Non-pigmented ciliary epithelial cell (primary cell): Measurements from ENCODE around the gene FAM83D.

Source experiments
- DNase-seq: peaks from one replicate; pipeline ENCODE4 v3.0.0-alpha.2; 2010; ENCODE audit warnings: low read depth

Gene FAM83D

GRCh38 chr20:38894091-38894847, 31.9 kb upstream of the FAM83D start:
- no peak for DNase-seq

GRCh38 chr20:38895098-38895949, 30.9 kb upstream of the FAM83D start:
- no peak for DNase-seq

- no peak for DNase-seq
Observed at GRCh38 chr20:38896009-38896594, 30.1 kb upstream of the FAM83D start.

- no peak for DNase-seq
Observed at GRCh38 chr20:38897267-38897666, 28.9 kb upstream of the FAM83D start.

- DNase-seq = no peak
Observed at GRCh38 chr20:38900606-38901005, 25.6 kb upstream of the FAM83D start.

GRCh38 chr20:38902601-38903000, 23.6 kb upstream of the FAM83D start:
- DNase-seq = no peak

GRCh38 chr20:38903335-38903734, 22.9 kb upstream of the FAM83D start:
- no peak for DNase-seq

- DNase-seq = no peak
Observed at GRCh38 chr20:38905375-38905774, 20.8 kb upstream of the FAM83D start.

- no peak for DNase-seq
Observed at GRCh38 chr20:38907918-38908677, 18.1 kb upstream of the FAM83D start.

- DNase-seq = no peak
Observed at GRCh38 chr20:38915355-38915754, 10.9 kb upstream of the FAM83D start.

GRCh38 chr20:38917657-38918056, 8.6 kb upstream of the FAM83D start:
- DNase-seq = no peak

GRCh38 chr20:38918172-38918571, 8.0 kb upstream of the FAM83D start:
- no peak for DNase-seq

GRCh38 chr20:38919683-38920082, 6.5 kb upstream of the FAM83D start:
- no peak for DNase-seq

GRCh38 chr20:38920411-38920810, 5.8 kb upstream of the FAM83D start:
- DNase-seq = no peak

- no peak for DNase-seq
Observed at GRCh38 chr20:38920851-38921250, 5.4 kb upstream of the FAM83D start.

GRCh38 chr20:38924718-38925117, 1.5 kb upstream of the FAM83D start:
- DNase-seq = no peak

GRCh38 chr20:38926934-38927616, 858 bp downstream of the FAM83D start:
- no peak for DNase-seq

GRCh38 chr20:38927902-38928578, 1.8 kb downstream of the FAM83D start:
- DNase-seq = no peak

- no peak for DNase-seq
Observed at GRCh38 chr20:38930242-38930569, 4.0 kb downstream of the FAM83D start.

- no peak for DNase-seq
Observed at GRCh38 chr20:38931984-38932383, 5.8 kb downstream of the FAM83D start.

GRCh38 chr20:38932457-38933120, 6.4 kb downstream of the FAM83D start:
- peak; percentile 17 for DNase-seq
